ENCODE data around the gene LYRM9. TPM values are rescaled to one million over a fixed set of nuclear protein-coding genes. Genes with fewer than 3 reads are reported as not detected.

LYRM9 gene
- polyA plus RNA-seq, 1 donor from 2014 or later: 83.8 TPM

DNA sequence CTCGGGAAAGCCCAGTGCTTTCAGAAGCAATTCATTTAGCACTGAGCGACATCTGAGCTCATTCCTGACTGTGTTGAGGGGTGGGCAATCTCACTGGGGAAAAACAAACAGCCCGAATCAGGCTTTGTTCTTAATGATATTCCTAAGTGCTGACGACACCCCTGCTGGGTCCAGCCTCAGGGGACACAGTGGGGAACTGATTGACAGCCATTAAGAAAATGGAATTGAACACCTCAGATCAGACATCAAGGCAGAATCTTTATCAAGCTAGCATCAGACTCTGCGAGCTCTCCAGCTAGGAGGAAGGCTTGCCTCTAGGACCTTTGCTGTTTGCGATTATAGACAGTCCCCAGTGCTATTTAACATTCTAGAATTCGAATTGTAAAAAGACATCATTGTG is 22.5 kb upstream of the LYRM9 start:
- no peaks in the 10 kb centered on the region for H3K9me2 ChIP-seq (ENCODE audit: insufficient read depth, low read length)
- H3K36me3 ChIP-seq (ENCODE audit: insufficient read depth, low read length): no peaks in the 10 kb centered on the region
- H3K27me3 ChIP-seq (ENCODE audit: insufficient read depth, low read depth, low read length): no peaks in the 10 kb centered on the region
- TF ChIP-seq POLR2AphosphoS5 (IDR thresholded peaks at IDR 0.05) (peak; percentile 85), TAF1 (IDR thresholded peaks at IDR 0.05; ENCODE audit: low read depth) (no peak), SMC3 (conservative IDR thresholded peaks at IDR 0.05; ENCODE audit: poor library complexity) (peak; percentile 24), EZH2 (IDR thresholded peaks at IDR 0.05; ENCODE audit: borderline replicate concordance, insufficient read depth, low read length, poor library complexity, severe bottlenecking) (no peak), MXI1 (conservative IDR thresholded peaks at IDR 0.05; ENCODE audit: poor library complexity, severe bottlenecking) (peak; percentile 14), RAD21 (conservative IDR thresholded peaks at IDR 0.05) (peak; percentile 19), EP300 (conservative IDR thresholded peaks at IDR 0.05; ENCODE audit: poor library complexity, severe bottlenecking) (peak; percentile 76)
- TF ChIP-seq, protein P1, sequence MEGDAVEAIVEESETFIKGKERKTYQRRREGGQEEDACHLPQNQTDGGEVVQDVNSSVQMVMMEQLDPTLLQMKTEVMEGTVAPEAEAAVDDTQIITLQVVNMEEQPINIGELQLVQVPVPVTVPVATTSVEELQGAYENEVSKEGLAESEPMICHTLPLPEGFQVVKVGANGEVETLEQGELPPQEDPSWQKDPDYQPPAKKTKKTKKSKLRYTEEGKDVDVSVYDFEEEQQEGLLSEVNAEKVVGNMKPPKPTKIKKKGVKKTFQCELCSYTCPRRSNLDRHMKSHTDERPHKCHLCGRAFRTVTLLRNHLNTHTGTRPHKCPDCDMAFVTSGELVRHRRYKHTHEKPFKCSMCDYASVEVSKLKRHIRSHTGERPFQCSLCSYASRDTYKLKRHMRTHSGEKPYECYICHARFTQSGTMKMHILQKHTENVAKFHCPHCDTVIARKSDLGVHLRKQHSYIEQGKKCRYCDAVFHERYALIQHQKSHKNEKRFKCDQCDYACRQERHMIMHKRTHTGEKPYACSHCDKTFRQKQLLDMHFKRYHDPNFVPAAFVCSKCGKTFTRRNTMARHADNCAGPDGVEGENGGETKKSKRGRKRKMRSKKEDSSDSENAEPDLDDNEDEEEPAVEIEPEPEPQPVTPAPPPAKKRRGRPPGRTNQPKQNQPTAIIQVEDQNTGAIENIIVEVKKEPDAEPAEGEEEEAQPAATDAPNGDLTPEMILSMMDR (IDR thresholded peaks at IDR 0.05; ENCODE audit: poor library complexity, severe bottlenecking): no peak
- TF ChIP-seq, protein P2, sequence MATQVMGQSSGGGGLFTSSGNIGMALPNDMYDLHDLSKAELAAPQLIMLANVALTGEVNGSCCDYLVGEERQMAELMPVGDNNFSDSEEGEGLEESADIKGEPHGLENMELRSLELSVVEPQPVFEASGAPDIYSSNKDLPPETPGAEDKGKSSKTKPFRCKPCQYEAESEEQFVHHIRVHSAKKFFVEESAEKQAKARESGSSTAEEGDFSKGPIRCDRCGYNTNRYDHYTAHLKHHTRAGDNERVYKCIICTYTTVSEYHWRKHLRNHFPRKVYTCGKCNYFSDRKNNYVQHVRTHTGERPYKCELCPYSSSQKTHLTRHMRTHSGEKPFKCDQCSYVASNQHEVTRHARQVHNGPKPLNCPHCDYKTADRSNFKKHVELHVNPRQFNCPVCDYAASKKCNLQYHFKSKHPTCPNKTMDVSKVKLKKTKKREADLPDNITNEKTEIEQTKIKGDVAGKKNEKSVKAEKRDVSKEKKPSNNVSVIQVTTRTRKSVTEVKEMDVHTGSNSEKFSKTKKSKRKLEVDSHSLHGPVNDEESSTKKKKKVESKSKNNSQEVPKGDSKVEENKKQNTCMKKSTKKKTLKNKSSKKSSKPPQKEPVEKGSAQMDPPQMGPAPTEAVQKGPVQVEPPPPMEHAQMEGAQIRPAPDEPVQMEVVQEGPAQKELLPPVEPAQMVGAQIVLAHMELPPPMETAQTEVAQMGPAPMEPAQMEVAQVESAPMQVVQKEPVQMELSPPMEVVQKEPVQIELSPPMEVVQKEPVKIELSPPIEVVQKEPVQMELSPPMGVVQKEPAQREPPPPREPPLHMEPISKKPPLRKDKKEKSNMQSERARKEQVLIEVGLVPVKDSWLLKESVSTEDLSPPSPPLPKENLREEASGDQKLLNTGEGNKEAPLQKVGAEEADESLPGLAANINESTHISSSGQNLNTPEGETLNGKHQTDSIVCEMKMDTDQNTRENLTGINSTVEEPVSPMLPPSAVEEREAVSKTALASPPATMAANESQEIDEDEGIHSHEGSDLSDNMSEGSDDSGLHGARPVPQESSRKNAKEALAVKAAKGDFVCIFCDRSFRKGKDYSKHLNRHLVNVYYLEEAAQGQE (IDR thresholded peaks at IDR 0.05; ENCODE audit: borderline replicate concordance): peak; percentile 83
- no peaks in the 10 kb centered on the region for H3K79me2 ChIP-seq (replicated peaks; ENCODE audit: insufficient read depth, low read length)
- peak overlapping the region; percentile 10 for H3K9ac ChIP-seq (ENCODE audit: low read length)
- no peaks in the 10 kb centered on the region for H3F3A ChIP-seq (ENCODE audit: insufficient read depth, low read length, poor library complexity, severe bottlenecking)
- peak overlapping the region; percentile 5 for H2AFZ ChIP-seq (ENCODE audit: low read depth, low read length)
- H4K20me1 ChIP-seq (ENCODE audit: insufficient read depth): no peaks in the 10 kb centered on the region
- H3K27ac ChIP-seq (ENCODE audit: low read length): peak overlapping the region; percentile 66
- peak overlapping the region; percentile 2 for H3K4me2 ChIP-seq (ENCODE audit: low read length)
- peak overlapping the region; percentile 43 for H3K4me3 ChIP-seq (ENCODE audit: low read length)
- no peaks in the 10 kb centered on the region for H3K9me3 ChIP-seq (ENCODE audit: low read length)

DNA sequence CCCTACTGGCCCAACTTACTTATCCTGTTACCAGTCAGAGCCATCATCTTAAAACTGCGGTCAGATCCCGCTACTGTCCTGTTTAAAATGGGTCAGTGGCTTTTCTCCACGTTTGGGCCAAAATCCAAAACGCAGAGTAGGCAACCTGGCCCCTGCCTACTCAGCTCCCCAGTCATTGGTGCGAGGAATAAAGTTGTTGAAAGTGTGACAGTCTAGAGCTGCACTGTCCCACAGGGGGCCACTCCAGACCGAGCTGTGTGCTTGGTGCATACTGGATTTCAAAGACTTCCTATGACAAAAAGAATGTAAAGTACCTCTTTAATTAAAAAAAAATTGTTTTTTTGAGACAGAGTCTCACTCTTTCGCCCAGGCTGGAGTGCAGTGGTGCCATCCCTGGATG is 21.2 kb upstream of the LYRM9 start:
- TF ChIP-seq TAF1 (IDR thresholded peaks at IDR 0.05; ENCODE audit: low read depth) (no peak), SMC3 (conservative IDR thresholded peaks at IDR 0.05; ENCODE audit: poor library complexity) (no peak), RAD21 (conservative IDR thresholded peaks at IDR 0.05) (no peak)
- TF ChIP-seq, protein P2 (IDR thresholded peaks at IDR 0.05; ENCODE audit: borderline replicate concordance): no peak
- Histone ChIP-seq H3K4me3 (ENCODE audit: low read length) (no peak overlapping the region), H3K27me3 (ENCODE audit: insufficient read depth, low read depth, low read length) (no peaks in the 10 kb centered on the region), H3K36me3 (ENCODE audit: insufficient read depth, low read length) (no peaks in the 10 kb centered on the region), H3K79me2 (replicated peaks; ENCODE audit: insufficient read depth, low read length) (no peaks in the 10 kb centered on the region), H4K20me1 (ENCODE audit: insufficient read depth) (no peaks in the 10 kb centered on the region), H2AFZ (ENCODE audit: low read depth, low read length) (no peak overlapping the region), H3K4me2 (ENCODE audit: low read length) (no peak overlapping the region), H3F3A (ENCODE audit: insufficient read depth, low read length, poor library complexity, severe bottlenecking) (no peaks in the 10 kb centered on the region), H3K27ac (ENCODE audit: low read length) (no peak overlapping the region), H3K9ac (ENCODE audit: low read length) (no peak overlapping the region), H3K9me2 (ENCODE audit: insufficient read depth, low read length) (no peaks in the 10 kb centered on the region), H3K9me3 (ENCODE audit: low read length) (no peaks in the 10 kb centered on the region)
